HEK293T (cell line): ENCODE data around the gene INPP4A.

ENCODE experiments used
- CTCF ChIA-PET: fragments of 350-600 bp; formaldehyde crosslinking; extraction: SDS; loops from one replicate; lab custom pipeline; 2021; ENCODE audit warnings: antibody characterized with exemption, inconsistent platforms; lab: Yijun Ruan, JAX
- POLR2A ChIA-PET: fragments of 350-600 bp; formaldehyde crosslinking; extraction: SDS; loops from one replicate; lab custom pipeline; 2020; ENCODE audit warnings: antibody characterized with exemption, inconsistent platforms; lab: Yijun Ruan, JAX
- DNase-seq: peaks from one replicate; pipeline ENCODE4 v3.0.0; 2012; ENCODE audit warnings: mixed read lengths; ENCODE audit errors: extremely low spot score
- ARNT ChIP-seq: fragments of 450-650 bp; IDR thresholded peaks from 2 replicates; pipeline ENCODE4 v1.6.1; 2017; ENCODE audit warnings: mild to moderate bottlenecking
- BHLHE40 ChIP-seq: fragments of 450-650 bp; IDR thresholded peaks from 2 replicates; pipeline ENCODE4 v1.6.1; 2016; ENCODE audit warnings: mild to moderate bottlenecking, moderate library complexity, borderline replicate concordance
- CTBP1 ChIP-seq: fragments of 450-650 bp; IDR thresholded peaks from 2 replicates; pipeline ENCODE4 v1.6.1; 2016; ENCODE audit warnings: borderline replicate concordance
- ELF4 ChIP-seq: fragments of 450-650 bp; IDR thresholded peaks from 2 replicates; pipeline ENCODE4 v1.6.1; 2017; ENCODE audit warnings: antibody characterized with exemption
- FOXA1 ChIP-seq: fragments of 450-650 bp; IDR thresholded peaks from 2 replicates; pipeline ENCODE4 v1.6.1; 2016; ENCODE audit warnings: mild to moderate bottlenecking
- FOXK2 ChIP-seq: fragments of 450-650 bp; IDR thresholded peaks from 2 replicates; pipeline ENCODE4 v1.6.1; 2016; ENCODE audit warnings: mild to moderate bottlenecking
- FOXM1 ChIP-seq: fragments of 450-650 bp; IDR thresholded peaks from 2 replicates; pipeline ENCODE4 v1.6.1; 2017; ENCODE audit warnings: mild to moderate bottlenecking, borderline replicate concordance
- HDGF ChIP-seq: fragments of 450-650 bp; IDR thresholded peaks from 2 replicates; pipeline ENCODE4 v1.6.1; 2017; ENCODE audit warnings: antibody characterized with exemption, borderline replicate concordance
- L3MBTL2 ChIP-seq: fragments of 450-650 bp; conservative IDR thresholded peaks from 2 replicates; pipeline ENCODE4 v1.6.1; 2016; ENCODE audit warnings: mild to moderate bottlenecking
- LEF1 ChIP-seq: fragments of 450-650 bp; IDR thresholded peaks from 2 replicates; pipeline ENCODE4 v1.6.1; 2017; ENCODE audit warnings: mild to moderate bottlenecking, borderline replicate concordance
- NFRKB ChIP-seq: fragments of 450-650 bp; IDR thresholded peaks from 2 replicates; pipeline ENCODE4 v1.6.1; 2016; ENCODE audit warnings: mild to moderate bottlenecking, moderate library complexity
- PKNOX1 ChIP-seq: fragments of 450-650 bp; IDR thresholded peaks from 2 replicates; pipeline ENCODE4 v1.6.1; 2016
- SP1 ChIP-seq: fragments of 450-650 bp; IDR thresholded peaks from 2 replicates; pipeline ENCODE4 v1.6.1; 2017
- SUZ12 ChIP-seq: fragments of 450-650 bp; IDR thresholded peaks from 2 replicates; pipeline ENCODE4 v1.6.1; 2016; ENCODE audit warnings: mild to moderate bottlenecking
- TARDBP ChIP-seq: fragments of 450-650 bp; IDR thresholded peaks from 2 replicates; pipeline ENCODE4 v1.6.1; 2016
- ZNF384 ChIP-seq: fragments of 450-650 bp; IDR thresholded peaks from 2 replicates; pipeline ENCODE4 v1.6.1; 2016

INPP4A gene

GRCh38 chr2:98561902-98562695 is 117.4 kb downstream of the INPP4A start:
- no peak for DNase-seq
- POLR2A ChIA-PET, result no interaction called here
- CTCF ChIA-PET, result no interaction called here
- no peak for TF ChIP-seq FOXM1

GRCh38 chr2:98563394-98563793 is 118.7 kb downstream of the INPP4A start:
- no peak for TF ChIP-seq BHLHE40
- no peak for TF ChIP-seq ARNT
- TF ChIP-seq FOXK2, result no peak
- TF ChIP-seq TARDBP, result no peak
- TF ChIP-seq LEF1, result no peak
- no peak for TF ChIP-seq ELF4
- no peak for TF ChIP-seq CTBP1
- no peak for TF ChIP-seq NFRKB
- TF ChIP-seq ZNF384, result no peak
- TF ChIP-seq SP1, result no peak
- TF ChIP-seq L3MBTL2, result no peak
- no peak for TF ChIP-seq SUZ12
- no peak for TF ChIP-seq FOXM1
- TF ChIP-seq HDGF, result no peak
- TF ChIP-seq FOXA1, result no peak
- TF ChIP-seq PKNOX1, result no peak
- DNase-seq, result no peak
- CTCF ChIA-PET, result no interaction called here
- POLR2A ChIA-PET, result no interaction called here

- POLR2A ChIA-PET, result no interaction called here
- DNase-seq, result no peak
- TF ChIP-seq CTBP1, result no peak
- TF ChIP-seq TARDBP, result no peak
- no peak for TF ChIP-seq ZNF384
- no peak for TF ChIP-seq FOXK2
- TF ChIP-seq FOXA1, result no peak
- no peak for TF ChIP-seq ARNT
- TF ChIP-seq SP1, result no peak
- TF ChIP-seq HDGF, result no peak
- no peak for TF ChIP-seq ELF4
- no peak for TF ChIP-seq PKNOX1
- CTCF ChIA-PET, result no interaction called here
These were observed 120.0 kb downstream of the INPP4A start for GRCh38 chr2:98564541-98565132.

GRCh38 chr2:98565286-98565860 is 120.7 kb downstream of the INPP4A start:
- CTCF ChIA-PET, result no interaction called here
- TF ChIP-seq CTBP1 (no peak), SP1 (no peak), FOXK2 (no peak), SUZ12 (no peak), FOXA1 (no peak), BHLHE40 (no peak), PKNOX1 (no peak), L3MBTL2 (no peak), ARNT (no peak), TARDBP (no peak), NFRKB (no peak), LEF1 (no peak)
- POLR2A ChIA-PET, result no interaction called here
- DNase-seq, result no peak

GRCh38 chr2:98565941-98566340 is 121.3 kb downstream of the INPP4A start:
- TF ChIP-seq BHLHE40 (no peak), TARDBP (no peak), FOXA1 (no peak), CTBP1 (no peak), HDGF (no peak), LEF1 (no peak), ZNF384 (no peak), FOXM1 (no peak), SUZ12 (no peak), SP1 (no peak), NFRKB (no peak), PKNOX1 (no peak), L3MBTL2 (no peak), FOXK2 (no peak), ARNT (no peak), ELF4 (no peak)
- DNase-seq, result no peak
- ChIA-PET CTCF (no interaction called here), POLR2A (no interaction called here)
